ENCODE data around the gene FNDC5.

The FNDC5 gene

GRCh38 chr1:32897082-32898049 lies 26.7 kb upstream of the FNDC5 start:
- DNase-seq (ENCODE audit: low read depth in 2 of 2): no peak

DNA sequence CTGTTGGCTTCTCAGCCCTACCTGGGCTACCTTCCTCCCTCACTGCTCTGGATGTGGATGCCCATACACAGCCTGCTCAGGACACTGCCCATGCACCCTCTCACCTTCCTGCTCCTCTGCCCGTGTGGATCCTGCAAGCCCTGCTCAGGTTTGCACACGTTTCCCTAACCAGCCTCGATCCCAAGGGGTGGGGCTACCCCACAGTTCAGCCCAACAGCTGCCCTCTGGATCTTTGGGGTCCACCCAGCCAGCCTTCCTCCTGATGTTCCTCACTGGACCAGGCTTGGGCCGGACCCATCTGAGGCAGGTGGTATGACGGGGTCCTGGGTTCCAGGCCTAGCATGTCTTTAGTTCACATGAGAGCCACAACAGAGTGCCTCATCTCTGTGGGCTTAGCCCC lies 25.7 kb upstream of the FNDC5 start:
- no peak for DNase-seq (ENCODE audit: low read depth in 2 of 2)

DNA sequence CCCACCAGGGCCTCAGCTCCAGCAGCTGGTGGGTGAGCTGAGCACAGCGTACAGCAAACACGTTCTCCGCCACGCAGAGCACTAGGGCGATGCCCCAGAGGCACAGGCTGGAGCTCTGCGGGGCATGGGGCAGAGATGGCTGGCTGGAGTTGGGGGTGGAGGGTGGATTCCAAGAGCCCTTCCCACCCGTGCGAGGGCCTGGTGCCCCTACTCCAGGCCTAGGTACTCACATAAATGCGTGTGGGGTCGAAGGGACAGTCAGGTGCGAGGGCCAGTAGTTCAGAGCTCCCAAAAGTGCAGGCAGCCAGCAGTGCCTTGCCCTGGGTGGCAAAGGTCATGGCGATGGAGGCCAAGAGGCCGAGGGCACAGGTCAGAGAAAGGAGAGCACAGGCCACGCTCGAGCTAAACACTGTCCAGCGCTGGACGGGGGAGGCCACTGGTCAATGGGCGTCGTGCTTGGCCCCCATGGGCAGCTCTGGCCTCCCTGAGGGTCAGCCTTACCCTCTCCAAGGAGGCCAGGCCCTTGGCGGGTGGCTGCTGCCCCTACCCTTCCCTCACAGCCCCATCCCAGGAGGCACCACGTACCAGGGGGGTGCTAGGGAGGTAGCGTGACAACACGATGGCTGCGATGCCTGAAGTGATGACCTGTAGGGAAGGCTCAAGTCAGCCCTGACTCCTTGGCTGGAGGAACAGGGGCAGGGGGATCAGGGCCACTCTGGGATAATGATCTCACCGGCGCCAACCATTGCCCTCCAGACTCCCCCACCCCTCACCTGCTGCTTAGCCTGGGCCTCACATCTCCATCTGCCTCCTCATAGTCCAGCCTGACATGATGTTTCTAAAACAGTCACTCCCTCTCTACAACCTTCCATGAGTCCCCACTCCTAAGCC lies 24.9 kb upstream of the FNDC5 start:
- no peak for DNase-seq (ENCODE audit: low read depth in 2 of 2)

GRCh38 chr1:32894681-32895080 lies 24.0 kb upstream of the FNDC5 start:
- DNase-seq (ENCODE audit: low read depth in 2 of 2): no peak

DNA sequence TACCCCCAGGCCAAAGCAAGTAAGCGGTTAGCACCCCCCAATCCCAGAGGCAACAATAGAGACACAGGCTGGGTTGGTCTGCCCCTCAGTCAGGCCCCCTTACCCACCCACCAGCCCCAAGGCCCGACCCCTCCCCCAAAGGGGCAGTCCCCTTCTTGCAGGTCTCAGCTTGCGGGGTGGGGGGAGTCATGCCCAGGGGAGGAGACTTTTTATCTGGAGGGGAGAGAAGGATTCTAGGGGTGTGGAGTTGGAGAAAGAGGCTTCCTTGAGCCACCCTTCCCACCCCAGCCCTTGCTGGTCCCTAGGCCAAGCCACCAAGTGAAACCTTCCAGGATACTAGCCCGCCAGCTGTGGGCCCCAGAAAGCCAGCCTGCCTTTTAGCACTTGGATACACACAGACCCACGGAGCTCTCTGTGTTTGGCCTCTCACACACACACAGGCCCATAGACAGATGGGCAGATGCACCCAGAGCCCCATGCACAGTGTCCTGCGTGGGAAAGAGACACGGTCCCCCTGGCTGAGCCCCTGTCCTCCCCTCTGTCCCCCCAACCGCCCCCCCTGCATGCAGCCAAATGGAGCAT lies 23.4 kb upstream of the FNDC5 start:
- DNase-seq (ENCODE audit: low read depth in 2 of 2): no peak

DNA sequence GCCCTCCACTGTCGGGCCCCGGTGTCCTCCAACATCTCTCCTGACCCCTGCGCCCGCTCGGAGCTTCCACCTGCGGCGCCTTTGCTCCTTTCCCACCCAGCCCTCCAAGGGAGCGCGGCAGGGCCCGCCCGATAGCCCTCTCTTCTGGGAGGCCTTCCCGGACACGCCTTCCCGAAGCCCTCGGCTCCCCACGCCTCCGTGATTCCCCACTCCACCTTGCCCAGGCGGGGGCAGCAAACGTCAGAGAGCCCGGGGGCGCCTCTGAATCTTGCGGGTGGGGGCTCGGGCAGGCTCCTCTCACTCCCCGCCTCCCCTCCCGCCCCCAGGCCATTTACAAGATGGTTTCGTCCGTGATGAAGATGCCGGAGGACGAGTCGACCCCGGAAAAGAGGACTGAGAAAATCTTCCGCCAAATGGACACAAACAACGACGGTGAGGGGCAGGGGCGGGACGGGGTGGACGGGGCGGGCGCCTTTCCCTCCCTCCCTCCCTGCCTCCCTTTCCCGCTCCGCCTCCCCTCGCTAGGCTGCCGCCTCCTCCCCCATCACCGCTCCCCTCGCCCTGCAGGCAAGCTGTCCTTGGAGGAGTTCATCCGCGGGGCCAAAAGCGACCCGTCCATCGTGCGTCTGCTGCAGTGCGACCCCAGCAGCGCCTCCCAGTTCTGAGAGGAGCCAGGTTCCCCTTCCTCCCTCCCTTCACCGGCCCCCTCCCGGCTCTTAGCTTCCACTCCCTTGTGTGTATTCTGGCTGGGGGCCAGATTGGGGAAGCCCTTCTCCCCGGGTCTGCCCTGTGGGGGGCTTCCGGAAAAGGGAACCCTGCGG lies 22.7 kb upstream of the FNDC5 start:
- DNase-seq (ENCODE audit: low read depth in 2 of 2): no peak

- DNase-seq (ENCODE audit: low read depth in 2 of 2): peak; percentile 32 to 63
These were observed 21.9 kb upstream of the FNDC5 start for GRCh38 chr1:32892368-32893197.

GRCh38 chr1:32891630-32892029 lies 20.9 kb upstream of the FNDC5 start:
- no peak for DNase-seq (ENCODE audit: low read depth in 2 of 2)

- DNase-seq (ENCODE audit: low read depth in 2 of 2): no peak
These were observed 20.5 kb upstream of the FNDC5 start for GRCh38 chr1:32891241-32891570.

DNA sequence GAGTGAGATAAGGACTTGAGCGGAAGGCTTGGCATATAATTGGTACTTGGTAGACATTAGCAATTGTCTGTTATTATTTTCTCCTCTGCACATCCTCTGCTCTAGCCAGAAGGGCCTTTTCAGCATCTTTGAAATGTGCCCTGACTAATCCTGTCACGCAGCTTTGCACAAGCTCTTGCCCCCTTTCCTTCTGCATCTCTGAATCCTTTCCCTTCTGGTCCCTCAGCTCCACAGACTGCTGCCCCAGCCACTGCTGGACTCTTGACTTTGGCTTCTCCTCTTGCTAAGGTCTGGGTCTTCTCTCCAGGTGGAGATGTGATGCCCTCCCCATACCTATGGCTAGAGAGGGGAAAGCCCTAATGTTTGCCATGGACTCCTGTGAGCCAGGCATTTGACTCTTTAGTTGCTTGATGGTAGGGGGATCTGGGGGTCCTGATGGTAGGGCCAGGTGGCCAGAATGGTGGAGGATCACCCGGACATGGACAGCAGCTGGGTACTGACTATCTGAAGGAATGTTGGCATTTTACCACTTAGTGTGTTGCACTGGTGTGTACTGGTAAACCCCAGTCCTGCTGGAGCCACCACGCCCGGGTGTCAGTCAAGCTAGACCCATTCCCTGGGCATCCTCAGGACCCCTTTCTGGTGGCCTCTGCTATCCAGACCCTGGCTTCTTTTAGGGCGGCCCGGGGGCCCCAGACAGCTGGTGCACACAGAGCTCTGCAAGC lies 20.0 kb upstream of the FNDC5 start:
- no peak for DNase-seq (ENCODE audit: low read depth in 2 of 2)

- DNase-seq (ENCODE audit: low read depth in 2 of 2): no peak
These were observed 19.1 kb upstream of the FNDC5 start for GRCh38 chr1:32889731-32890278.

- no peak for DNase-seq (ENCODE audit: low read depth in 2 of 2)
These were observed 18.1 kb upstream of the FNDC5 start for GRCh38 chr1:32888677-32889420.

- DNase-seq (ENCODE audit: low read depth in 2 of 2): no peak
These were observed 17.4 kb upstream of the FNDC5 start for GRCh38 chr1:32888134-32888533.

DNA sequence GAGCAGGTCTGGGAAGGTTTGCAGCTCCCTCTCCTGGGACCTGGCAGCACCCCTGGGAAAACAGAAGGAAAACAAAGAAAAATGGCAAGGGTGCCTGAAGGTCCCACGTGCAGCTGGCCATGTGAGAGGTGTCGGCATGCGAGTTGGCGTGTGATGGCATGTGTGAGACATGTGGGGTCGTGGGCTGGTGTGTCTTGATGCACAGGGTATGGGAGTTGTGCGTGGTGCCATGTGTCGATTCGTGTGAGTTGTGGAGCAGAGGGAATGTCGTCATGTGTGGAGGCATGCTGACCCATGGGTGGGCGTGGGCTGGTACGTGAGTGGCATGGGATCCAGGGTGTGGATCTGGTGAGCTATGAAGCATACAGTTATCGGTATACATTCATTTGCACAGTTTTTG lies 16.9 kb upstream of the FNDC5 start:
- DNase-seq (ENCODE audit: low read depth in 2 of 2): no peak

DNA sequence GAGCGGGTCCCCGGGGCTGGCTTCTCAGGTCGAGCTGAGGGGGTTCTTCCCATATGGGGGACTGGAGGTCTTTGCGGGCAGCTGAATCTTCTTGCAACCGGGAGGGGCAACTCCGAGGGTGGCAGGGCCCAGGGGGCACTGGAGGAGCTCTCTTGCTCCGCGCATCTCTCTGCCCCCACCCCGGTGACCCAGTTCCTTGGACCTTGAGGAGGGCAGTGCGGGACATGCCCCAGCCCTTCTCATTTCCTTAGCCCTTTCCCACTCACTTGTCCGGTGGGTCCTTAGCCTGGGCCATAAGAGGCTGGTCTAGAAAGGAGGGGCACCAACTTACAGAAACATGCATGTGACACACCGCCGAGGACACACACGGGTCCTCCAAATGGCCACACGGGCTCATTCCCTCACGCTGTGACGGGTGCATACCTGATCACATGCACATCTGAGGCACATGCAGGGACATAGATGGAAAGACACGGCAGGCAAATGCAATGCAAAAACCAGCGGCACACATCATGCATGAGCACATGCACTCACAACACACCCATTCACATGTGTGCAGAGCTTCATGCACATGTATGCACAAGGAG lies 16.2 kb upstream of the FNDC5 start:
- no peak for DNase-seq (ENCODE audit: low read depth in 2 of 2)

DNA sequence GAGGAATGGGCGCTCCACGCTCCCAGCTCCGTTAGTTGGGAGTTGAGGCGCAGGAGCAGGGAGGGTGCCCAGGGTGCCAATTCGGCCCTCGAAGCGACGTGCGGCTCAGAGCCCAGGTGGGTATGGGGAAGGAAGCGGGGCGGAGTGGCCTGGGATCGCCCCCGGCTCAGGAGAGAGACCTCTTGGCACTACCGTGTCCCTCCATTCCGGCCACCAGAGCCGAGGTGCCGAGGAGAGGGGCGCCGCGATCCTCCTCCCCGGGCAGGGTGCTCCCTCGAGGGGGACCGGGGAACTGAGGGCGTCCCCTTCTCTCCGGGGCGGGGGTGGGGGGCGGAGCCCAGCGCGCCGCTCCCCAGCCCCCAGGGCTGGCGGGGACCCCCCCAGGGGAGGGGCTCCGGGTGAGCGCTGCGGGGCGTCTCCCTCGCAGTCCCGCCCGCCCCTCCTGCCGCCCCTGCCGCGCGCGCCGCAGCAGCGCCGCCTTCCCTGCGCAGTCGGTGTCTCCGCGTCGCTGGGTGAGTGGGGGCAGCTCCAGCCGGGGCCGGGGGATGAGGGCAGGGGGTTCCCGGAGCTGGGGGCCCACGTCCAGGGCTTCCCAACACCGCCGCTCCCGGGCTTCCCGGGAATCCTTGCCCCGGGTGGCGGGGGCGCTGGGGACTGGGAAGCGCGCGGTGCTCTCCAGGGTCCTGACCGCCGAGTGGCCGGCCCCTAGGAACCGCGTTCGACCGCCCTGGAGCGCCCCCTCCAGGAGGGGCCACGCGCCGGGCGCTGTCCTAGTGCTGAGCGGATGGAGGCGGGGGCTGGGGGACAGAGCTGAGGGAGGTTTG lies 15.5 kb upstream of the FNDC5 start, which contains the start of gene HPCA:
Gene HPCA (plus strand): TSS at position 488 of the 824 bp plus-strand sequence. CDS start 2,408 bp downstream, outside the sequence.
- peak; percentile 21 to 53 for DNase-seq (ENCODE audit: low read depth in 2 of 2)

DNA sequence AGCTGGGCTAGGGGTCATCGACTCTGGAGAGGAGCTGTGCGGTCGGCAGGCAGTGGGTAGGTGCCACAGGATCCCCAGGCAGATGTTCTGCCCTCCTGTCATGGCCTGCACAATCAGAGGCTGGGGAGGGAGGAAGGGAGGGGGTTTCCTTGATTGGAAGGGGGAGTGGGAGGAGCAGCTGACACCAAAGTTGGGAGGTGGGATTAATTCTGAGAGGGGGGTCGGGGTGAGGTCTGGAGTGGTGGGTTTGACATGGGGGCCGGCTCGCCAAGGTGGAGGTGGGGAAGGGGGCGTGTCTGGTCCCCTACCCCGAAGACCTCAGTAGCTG lies 14.9 kb upstream of the FNDC5 start:
- DNase-seq (ENCODE audit: low read depth in 2 of 2): no peak

DNA sequence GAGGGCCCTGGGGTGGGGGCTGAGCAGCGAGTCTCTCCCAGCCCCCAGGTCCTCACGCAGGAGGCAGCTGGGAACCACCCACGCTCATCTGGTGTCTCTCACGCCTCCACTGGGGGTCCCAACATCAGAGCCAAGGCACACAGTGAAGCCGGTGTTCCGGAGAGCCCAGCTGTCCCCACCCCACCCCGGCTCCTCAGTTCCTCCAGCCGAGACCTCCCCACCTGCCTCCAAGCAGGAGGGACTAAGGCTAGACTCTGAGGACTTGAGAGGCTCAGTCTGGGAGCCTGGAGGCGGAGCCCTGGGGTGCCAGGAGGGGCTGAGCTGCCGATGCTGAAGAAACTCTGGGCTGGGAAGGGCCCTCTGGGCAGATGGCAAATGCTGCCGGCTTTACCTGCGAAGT lies 14.0 kb upstream of the FNDC5 start:
- DNase-seq (ENCODE audit: low read depth in 2 of 2): no peak
